COLO829 (cell line): ENCODE measurements around the gene ITGA3.

ENCODE experiments used
- DNase-seq: peaks from one replicate; pipeline ENCODE4 v3.0.0; 2012; ENCODE audit warnings: low spot score

The ITGA3 gene

DNA sequence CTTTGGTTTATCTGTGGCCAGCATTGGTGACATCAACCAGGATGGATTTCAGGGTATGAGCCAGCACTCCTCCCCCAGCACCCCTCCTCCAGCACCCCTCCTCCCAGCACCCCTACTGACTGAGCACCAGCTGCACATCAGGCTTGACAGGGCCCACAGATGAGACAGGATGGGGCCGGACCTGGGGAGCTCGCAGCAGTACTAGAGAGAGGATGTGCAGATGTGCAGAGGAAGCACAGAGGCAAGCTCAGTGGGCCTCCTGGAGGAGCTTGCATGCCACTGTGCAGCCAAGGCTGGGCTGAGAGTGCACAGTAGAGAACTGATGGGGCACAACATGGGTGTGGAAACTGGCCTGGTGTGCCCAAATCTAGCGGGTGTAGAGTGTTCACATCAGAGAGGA is 16.2 kb downstream of the ITGA3 start:
- no peak for DNase-seq

DNA sequence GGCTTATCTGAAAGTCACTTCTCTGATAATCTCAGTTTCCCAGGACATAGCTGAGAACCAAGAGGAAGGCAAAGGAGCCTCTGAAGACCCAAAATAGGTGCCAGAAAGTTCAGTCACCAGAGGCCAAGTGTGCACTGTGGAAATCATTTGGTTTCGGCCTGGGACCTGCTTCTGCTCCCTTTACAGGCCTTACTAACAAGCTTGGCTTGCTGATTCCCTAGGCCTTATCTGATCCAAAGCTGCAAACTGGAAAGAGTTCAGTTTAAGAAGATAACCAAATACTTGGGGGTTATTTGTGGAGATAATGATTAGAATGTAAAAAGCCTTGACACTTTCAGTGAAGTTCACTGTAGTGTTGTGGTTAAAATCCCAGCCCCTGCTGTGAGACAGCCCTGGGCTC is 17.0 kb downstream of the ITGA3 start:
- no peak for DNase-seq

DNA sequence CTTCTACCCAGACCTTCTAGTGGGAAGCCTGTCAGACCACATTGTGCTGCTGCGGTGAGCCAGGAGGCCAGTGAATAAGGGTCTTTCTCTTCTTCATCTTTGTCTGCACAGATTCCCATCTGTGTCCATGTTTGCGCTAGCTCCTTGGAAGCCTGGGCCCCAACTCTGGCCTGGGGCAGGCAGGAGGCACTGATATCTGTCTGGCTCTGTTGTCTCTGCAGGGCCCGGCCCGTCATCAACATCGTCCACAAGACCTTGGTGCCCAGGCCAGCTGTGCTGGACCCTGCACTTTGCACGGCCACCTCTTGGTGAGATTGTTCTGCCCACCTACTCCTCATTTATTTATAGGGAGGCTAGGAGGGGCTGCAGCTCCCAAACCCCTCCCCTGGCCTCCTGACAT is 18.3 kb downstream of the ITGA3 start:
- no peak for DNase-seq

GRCh38 chr17:50075446-50076032 is 19.6 kb downstream of the ITGA3 start:
- DNase-seq: no peak

- no peak for DNase-seq
These were observed 20.3 kb downstream of the ITGA3 start for GRCh38 chr17:50076221-50076590.

GRCh38 chr17:50076591-50077235 is 20.8 kb downstream of the ITGA3 start:
- DNase-seq: no peak

GRCh38 chr17:50078430-50078829 is 22.5 kb downstream of the ITGA3 start:
- DNase-seq: no peak

DNA sequence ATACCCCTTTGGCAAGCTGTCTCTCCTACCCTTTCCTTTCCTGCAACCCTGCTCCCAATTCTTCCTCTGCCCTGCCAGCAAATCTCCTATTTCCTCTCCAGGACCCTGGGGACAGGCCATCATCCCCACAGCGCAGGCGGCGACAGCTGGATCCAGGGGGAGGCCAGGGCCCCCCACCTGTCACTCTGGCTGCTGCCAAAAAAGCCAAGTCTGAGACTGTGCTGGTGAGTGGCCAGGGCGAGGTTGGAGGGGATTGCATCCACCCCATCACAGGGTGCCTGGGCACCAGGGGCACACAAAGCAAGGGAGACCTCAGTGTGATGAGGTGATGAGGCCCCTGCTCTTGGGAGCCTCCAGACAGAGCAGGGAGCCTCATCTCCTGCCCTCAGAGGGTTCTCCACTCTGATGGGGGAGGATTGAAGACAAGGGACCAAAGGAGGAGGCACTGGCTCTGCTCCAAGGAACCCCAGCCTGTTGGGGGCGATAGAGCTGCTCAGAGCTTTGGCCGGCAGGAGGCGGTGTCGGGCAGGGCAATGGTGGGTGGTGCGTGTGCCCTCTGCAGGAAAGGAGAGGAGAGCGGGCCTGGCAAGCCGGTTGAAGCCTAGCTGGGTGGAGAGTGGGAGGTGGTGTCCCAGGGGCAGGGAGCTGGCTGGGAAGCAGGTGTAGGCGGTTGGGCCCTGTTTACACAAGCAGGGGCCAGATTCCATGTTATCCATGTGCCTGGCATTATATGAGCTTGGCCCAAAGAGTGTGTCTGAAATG is 23.6 kb downstream of the ITGA3 start:
- no peak for DNase-seq

GRCh38 chr17:50080096-50080480 is 24.2 kb downstream of the ITGA3 start:
- no peak for DNase-seq

- no peak for DNase-seq
These were observed 24.9 kb downstream of the ITGA3 start for GRCh38 chr17:50080827-50081226.

DNA sequence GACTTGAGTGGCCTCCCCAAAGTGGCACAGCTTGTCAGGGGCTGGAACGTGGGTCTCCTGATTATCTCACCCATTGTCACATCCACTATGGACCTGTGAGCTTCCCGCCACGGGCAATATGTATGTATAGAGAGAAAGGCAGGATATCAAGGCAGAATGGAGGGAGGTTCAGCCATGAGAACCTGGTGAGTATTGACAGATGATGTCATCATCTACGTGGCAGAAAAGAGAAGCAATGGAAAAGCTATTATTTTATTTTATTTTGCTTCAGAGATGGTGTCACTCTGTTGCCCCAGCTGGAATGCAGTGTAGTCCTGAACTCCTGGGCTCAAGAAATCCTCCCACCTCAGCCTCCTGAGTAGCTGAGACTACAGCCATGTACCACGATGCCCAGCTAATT is 25.8 kb downstream of the ITGA3 start:
- DNase-seq: no peak

DNA sequence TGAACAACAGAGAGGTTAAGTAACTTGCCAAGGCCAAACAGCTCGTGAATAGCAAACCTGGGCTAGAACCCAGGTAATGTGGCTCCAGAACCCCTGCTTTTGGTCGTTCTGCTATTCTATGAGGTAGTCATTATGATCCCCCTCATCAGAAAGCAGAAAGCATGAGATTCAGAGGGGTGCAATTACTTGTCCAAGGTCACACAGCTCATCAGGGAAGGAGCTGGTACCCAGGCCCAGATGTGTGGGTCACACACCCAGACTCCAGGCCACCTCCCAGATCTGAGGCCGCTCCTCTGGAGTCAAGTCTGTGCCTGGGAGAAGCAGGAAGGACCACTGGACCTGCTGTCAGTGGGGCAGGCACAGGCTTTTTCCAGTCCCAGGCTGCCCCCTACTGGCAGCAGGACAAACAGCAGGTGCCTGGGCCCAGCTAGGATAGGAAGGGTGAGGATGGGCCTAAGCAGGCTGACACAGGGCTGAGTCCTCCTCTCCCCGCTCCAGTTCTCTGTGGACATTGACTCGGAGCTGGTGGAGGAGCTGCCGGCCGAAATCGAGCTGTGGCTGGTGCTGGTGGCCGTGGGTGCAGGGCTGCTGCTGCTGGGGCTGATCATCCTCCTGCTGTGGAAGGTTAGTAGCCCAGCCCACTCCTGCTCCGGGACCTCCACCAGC is 31.5 kb downstream of the ITGA3 start:
- DNase-seq: peak; percentile 74

- DNase-seq: no peak
These were observed 32.0 kb downstream of the ITGA3 start for GRCh38 chr17:50087912-50088405.

GRCh38 chr17:50088952-50089825 is 33.3 kb downstream of the ITGA3 start:
- DNase-seq: no peak

GRCh38 chr17:50090071-50090470 is 34.2 kb downstream of the ITGA3 start:
- DNase-seq: no peak

- DNase-seq: no peak
These were observed 35.3 kb downstream of the ITGA3 start for GRCh38 chr17:50090971-50091917.

- DNase-seq: no peak
These were observed 36.0 kb downstream of the ITGA3 start for GRCh38 chr17:50091918-50092285.

- no peak for DNase-seq
These were observed 37.3 kb downstream of the ITGA3 start for GRCh38 chr17:50093246-50093645.

- no peak for DNase-seq
These were observed 37.9 kb downstream of the ITGA3 start for GRCh38 chr17:50093807-50094206.

DNA sequence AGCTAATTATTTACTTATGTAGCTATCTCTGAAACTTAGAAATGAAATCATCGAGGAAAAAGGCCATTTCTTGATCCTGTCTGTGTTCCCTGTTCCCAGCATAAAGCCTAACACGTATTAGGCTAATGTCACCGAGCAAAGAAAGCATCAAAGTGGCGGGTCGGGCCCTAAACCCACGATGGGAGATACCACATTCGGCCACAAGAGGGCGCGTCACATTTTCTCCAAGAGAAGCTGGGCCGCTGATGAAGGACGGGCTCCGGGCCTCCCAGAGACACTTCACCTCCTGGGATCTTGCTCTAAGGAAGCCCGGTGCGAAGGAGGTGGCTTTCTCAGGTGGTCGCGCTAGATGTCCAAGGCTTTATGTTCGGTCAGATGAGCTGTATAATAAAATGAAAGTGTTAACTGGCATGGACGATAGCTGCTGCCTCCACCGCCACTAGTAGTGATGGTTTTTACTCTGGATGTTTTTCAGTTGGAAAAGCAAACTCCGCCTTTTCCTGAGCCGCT is 38.4 kb downstream of the ITGA3 start:
- peak; percentile 91 for DNase-seq
